CD4-positive, alpha-beta T cell treated with Interleukin-21 for 1 hour (primary cell): ENCODE data around the gene CCND1.
A peak's percentile ranks its signal among the peaks of the same experiment; 100 is the strongest.
"Not testable (repeated sequence)": the region's sequence is repeated elsewhere in the genome, so short reads cannot be mapped to it uniquely, and the experiment has no call there.

ENCODE experiments used
- DNase-seq: peaks from one replicate; pipeline ENCODE4 v3.0.0-alpha.2; 2020

The CCND1 gene

GRCh38 chr11:69669486-69669885, 28.5 kb downstream of the CCND1 start:
- DNase-seq, result no peak

GRCh38 chr11:69670158-69670845, 29.3 kb downstream of the CCND1 start:
- DNase-seq, result peak; percentile 57

GRCh38 chr11:69671734-69672465, 30.9 kb downstream of the CCND1 start:
- no peak for DNase-seq

GRCh38 chr11:69674267-69674885, 33.4 kb downstream of the CCND1 start:
- peak; percentile 7 for DNase-seq

- DNase-seq, result peak; percentile 93
Observed at GRCh38 chr11:69674886-69675714, 34.1 kb downstream of the CCND1 start, which contains the start of gene LTO1. LTO1 (minus strand) TSS chr11:69675353; CDS start chr11:69675239, 114 bp downstream.

- no peak for DNase-seq
Observed at GRCh38 chr11:69677749-69678148, 36.8 kb downstream of the CCND1 start.

GRCh38 chr11:69680688-69681087, 39.7 kb downstream of the CCND1 start:
- DNase-seq, result no peak

- no peak for DNase-seq
Observed at GRCh38 chr11:69682221-69682620, 41.3 kb downstream of the CCND1 start.

GRCh38 chr11:69682681-69683326, 41.8 kb downstream of the CCND1 start:
- DNase-seq, result no peak

GRCh38 chr11:69683764-69684333, 42.9 kb downstream of the CCND1 start:
- DNase-seq, result no peak

- DNase-seq, result no peak
Observed at GRCh38 chr11:69684651-69685050, 43.7 kb downstream of the CCND1 start.

GRCh38 chr11:69685348-69685747, 44.4 kb downstream of the CCND1 start:
- DNase-seq, result no peak

- DNase-seq, result no peak
Observed at GRCh38 chr11:69686452-69686851, 45.5 kb downstream of the CCND1 start.

GRCh38 chr11:69686856-69687255, 45.9 kb downstream of the CCND1 start:
- no peak for DNase-seq

GRCh38 chr11:69687969-69688771, 47.2 kb downstream of the CCND1 start:
- not testable (repeated sequence) for DNase-seq

GRCh38 chr11:69689484-69690319, 48.7 kb downstream of the CCND1 start:
- DNase-seq, result no peak

- DNase-seq, result no peak
Observed at GRCh38 chr11:69691463-69691862, 50.5 kb downstream of the CCND1 start.

GRCh38 chr11:69692422-69692821, 51.5 kb downstream of the CCND1 start:
- no peak for DNase-seq

GRCh38 chr11:69694781-69695180, 53.8 kb downstream of the CCND1 start:
- DNase-seq, result no peak

GRCh38 chr11:69695581-69695980, 54.6 kb downstream of the CCND1 start:
- DNase-seq, result no peak
